Adrenal gland (tissue), 12 donors: Measurements from ENCODE around the gene ESRRB. TPM values are rescaled to one million over a fixed set of nuclear protein-coding genes. Genes with fewer than 3 reads are reported as not detected.

Source experiments
- DNase-seq, 7 donors: peaks; one replicate each; pipeline ENCODE4 v3.0.0-alpha.2; 2019 to 2020
- H3K27ac ChIP-seq, 5 donors: fragments of 200-600 bp; sonication (generic) in 4 of 5; 1 replicate in 3 of 5; 2 replicates in 2 of 5; pipeline versions ENCODE4 v1.5.1 to v1.8.0; 2016 to 2020; ENCODE audit warnings: mild to moderate bottlenecking in 1 of 5
- H3K27me3 ChIP-seq: fragments of 200-600 bp; 2 replicates; pipeline ENCODE4 v1.8.0; 2021
- H3K36me3 ChIP-seq, 2 donors: fragments of 200-600 bp; replicated peaks in 1 of 2; 1 replicate in 1 of 2; 2 replicates in 1 of 2; pipeline versions ENCODE4 v1.5.1 to v1.8.0; 2018 to 2022
- H3K4me1 ChIP-seq, 2 donors: fragments of 200-600 bp; replicated peaks in 1 of 2; 1 replicate in 1 of 2; 2 replicates in 1 of 2; pipeline versions ENCODE4 v1.5.1 to v1.8.0; 2018 to 2021
- H3K4me3 ChIP-seq, 4 donors: fragments of 200-600 bp; sonication (generic) in 3 of 4; one replicate each; pipeline ENCODE4 v1.5.1; 2016 to 2018
- H3K9me3 ChIP-seq, 3 donors: fragments of 200-600 bp; sonication (generic) in 1 of 3; replicated peaks in 1 of 3; 1 replicate in 2 of 3; 2 replicates in 1 of 3; pipeline versions ENCODE4 v1.5.1 to v1.8.0; 2016 to 2021
- POLR2A ChIP-seq, 2 donors: fragments of 450-650 bp; IDR thresholded peaks; one replicate each; pipeline ENCODE4 v1.6.1; 2017; ENCODE audit warnings: antibody characterized with exemption in 2 of 2, mild to moderate bottlenecking in 2 of 2, moderate library complexity in 1 of 2
- WGBS, 4 donors: extraction: QIAGEN DNeasy Blood & Tissue Kit in 2 of 4; methylation state at CpG; one replicate each; pipeline versions ENCODE4 v1.1.5 to v1.1.7; 2013 to 2017; 5-methylcytosine and 5-hydroxymethylcytosine counted together
- intact Hi-C, 2 donors: fragments of 100-400 bp; cut with DNase I; formaldehyde crosslinking; loops; one replicate each; pipeline versions ENCODE4 v1.14.1 to v1.15.0; 2022 to 2023
- polyA plus RNA-seq, 3 donors: library from polyadenylated mRNA; stranded (reverse); fragments of 200-250 nt in 2 of 3; fragments of 350-450 nt in 1 of 3; fragmentation: Illumina TruSeq in 1 of 3; extraction: RNeasy Lipid Tissue Mini Kit (QIAGEN cat#74804) in 1 of 3; gene quantifications; one replicate each; pipeline ENCODE4 v1.2.3, GENCODE V29; 2013 to 2014
- total RNA-seq, 9 donors: library from RNA; depleted of rRNA in 4 of 9; stranded (reverse); fragments of >200 nt in 4 of 9; fragments of 120-200 nt in 1 of 9; fragmentation: NEBNext Ultra II Directional in 1 of 9; extraction: Animal tissue kit (Norgen Biotek cat#: 25700) in 1 of 9; gene quantifications; one replicate each; pipeline versions ENCODE4 v1.1.0 to v1.2.4, GENCODE V29; 2013 to 2023
- TF ChIP-seq, protein P1 (sequence below), 6 experiments: fragments of 450-650 bp in 4 of 6; fragments of 200-600 bp in 2 of 6; sonication (generic) in 1 of 6; IDR thresholded peaks; 1 replicate in 5 of 6; 2 replicates in 1 of 6; pipeline versions ENCODE4 v1.5.1 to v1.8.0; 2016 to 2021; ENCODE audit warnings: antibody characterized with exemption in 6 of 6, mild to moderate bottlenecking in 2 of 6, moderate library complexity in 1 of 6
- donor health status: healthy with polysubstance abuse.
- donor health status: Bipolar disorder and iron deficiency.
- donor health status: DM: yes; HTN: yes; CAD: no.
- donor health status: DM: no; HTN: no; CAD: no.
- donor health status: DM: no; HTN: no; CAD: no.
- donor health status: DM: yes; HTN: yes; CAD: no.

ESRRB gene
- total and polyA plus RNA-seq, 12 donors = 0.06 to 0.55 (median 0.23) TPM; not detected in 5

DNA sequence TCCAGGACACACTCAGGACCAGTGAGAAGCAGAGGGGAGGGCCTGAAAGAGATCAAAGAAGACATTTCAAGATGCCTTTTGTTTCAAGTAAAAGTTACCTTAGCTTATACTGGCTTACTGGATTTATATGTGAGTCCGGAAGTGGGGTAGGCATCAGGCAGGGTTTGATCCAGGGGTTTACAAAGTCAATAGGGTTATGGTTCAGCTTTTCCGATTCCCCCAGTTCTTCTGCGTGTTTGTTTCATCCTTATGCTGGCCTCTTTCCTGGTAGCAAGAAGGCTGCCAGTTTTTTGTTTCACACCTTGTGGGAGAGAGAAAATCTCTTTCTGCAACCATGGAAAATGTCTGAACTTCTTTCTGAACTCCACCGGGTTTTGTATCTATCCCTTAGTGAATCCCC lies 126.3 kb downstream of the ESRRB start:
- DNase-seq = no peak
- H3K4me1 ChIP-seq = no peaks in the 10 kb centered on the region
- no peaks in the 10 kb centered on the region for H3K36me3 ChIP-seq
- no peak overlapping the region for H3K4me3 ChIP-seq
- TF ChIP-seq, protein P1, sequence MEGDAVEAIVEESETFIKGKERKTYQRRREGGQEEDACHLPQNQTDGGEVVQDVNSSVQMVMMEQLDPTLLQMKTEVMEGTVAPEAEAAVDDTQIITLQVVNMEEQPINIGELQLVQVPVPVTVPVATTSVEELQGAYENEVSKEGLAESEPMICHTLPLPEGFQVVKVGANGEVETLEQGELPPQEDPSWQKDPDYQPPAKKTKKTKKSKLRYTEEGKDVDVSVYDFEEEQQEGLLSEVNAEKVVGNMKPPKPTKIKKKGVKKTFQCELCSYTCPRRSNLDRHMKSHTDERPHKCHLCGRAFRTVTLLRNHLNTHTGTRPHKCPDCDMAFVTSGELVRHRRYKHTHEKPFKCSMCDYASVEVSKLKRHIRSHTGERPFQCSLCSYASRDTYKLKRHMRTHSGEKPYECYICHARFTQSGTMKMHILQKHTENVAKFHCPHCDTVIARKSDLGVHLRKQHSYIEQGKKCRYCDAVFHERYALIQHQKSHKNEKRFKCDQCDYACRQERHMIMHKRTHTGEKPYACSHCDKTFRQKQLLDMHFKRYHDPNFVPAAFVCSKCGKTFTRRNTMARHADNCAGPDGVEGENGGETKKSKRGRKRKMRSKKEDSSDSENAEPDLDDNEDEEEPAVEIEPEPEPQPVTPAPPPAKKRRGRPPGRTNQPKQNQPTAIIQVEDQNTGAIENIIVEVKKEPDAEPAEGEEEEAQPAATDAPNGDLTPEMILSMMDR (IDR thresholded peaks at IDR 0.05) = no peak
- TF ChIP-seq POLR2A (IDR thresholded peaks at IDR 0.05) = no peak
- WGBS, 4 donors = 88 to 92% (median 89%) methylated on average over 4 of the region's 4 CpGs
- no peaks in the 10 kb centered on the region for H3K9me3 ChIP-seq
- H3K27me3 ChIP-seq = peaks cover 5% of the 10 kb centered on the region
- intact Hi-C loops = no loop called here
- no peak overlapping the region for H3K27ac ChIP-seq

DNA sequence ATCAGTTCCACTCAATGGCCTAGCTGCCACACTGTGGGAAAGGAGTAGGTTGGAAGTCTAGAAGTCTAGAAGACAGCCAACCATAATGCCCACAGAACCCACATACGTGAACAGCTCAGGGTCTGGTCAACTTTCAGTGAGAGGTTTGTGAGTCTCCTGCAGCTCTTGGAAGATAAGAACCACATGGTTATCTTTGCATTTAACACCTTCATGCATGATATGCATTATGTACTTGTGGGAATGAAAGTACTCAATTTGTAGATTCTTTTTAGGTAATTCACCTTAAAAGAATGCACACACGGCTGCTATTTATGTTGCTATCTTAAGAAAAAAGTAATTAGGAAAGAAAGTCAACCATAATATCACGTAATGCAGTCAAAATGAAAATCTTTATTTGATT lies 126.7 kb downstream of the ESRRB start:
- TF ChIP-seq, protein P1 (IDR thresholded peaks at IDR 0.05) = no peak
- TF ChIP-seq POLR2A (IDR thresholded peaks at IDR 0.05) = no peak
- 81 to 92% (median 85%) methylated on average over 3 of the region's 3 CpGs for WGBS, 4 donors
- Histone ChIP-seq H3K4me3 (no peak overlapping the region), H3K36me3 (no peaks in the 10 kb centered on the region), H3K27ac (no peak overlapping the region), H3K4me1 (no peaks in the 10 kb centered on the region), H3K9me3 (no peaks in the 10 kb centered on the region), H3K27me3 (peaks cover 5% of the 10 kb centered on the region)
- no peak for DNase-seq
- intact Hi-C loops = no loop called here

DNA sequence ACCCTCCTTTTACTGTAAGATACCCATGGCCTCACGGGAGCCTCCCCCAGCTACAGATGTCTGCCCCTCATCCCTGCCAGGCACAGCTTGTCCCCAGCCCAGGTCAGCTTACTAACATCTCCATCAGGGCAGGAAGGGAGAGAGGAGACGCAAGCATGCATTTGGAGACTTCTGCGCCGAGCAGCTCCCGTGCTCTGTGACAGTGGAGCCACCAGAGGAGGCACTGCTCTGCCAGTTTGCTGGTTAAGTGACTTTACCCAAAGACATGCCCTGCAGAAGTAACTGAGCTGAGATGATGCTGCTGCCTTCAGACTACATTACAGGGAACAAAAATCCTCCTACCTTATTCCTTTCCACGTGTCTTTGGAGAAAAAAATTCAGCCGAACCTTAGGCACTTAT lies 133.4 kb downstream of the ESRRB start:
- TF ChIP-seq, protein P1 (IDR thresholded peaks at IDR 0.05) = no peak
- TF ChIP-seq POLR2A (IDR thresholded peaks at IDR 0.05) = no peak
- Histone ChIP-seq H3K27me3 (no peaks in the 10 kb centered on the region), H3K4me3 (no peak overlapping the region), H3K4me1 (no peaks in the 10 kb centered on the region), H3K36me3 (no peaks in the 10 kb centered on the region), H3K9me3 (no peaks in the 10 kb centered on the region), H3K27ac (no peak overlapping the region)
- no peak for DNase-seq
- intact Hi-C loops = no loop called here
- WGBS, 4 donors = 67 to 74% (median 72%) methylated on average over 3 to 7 of the region's 7 CpGs

DNA sequence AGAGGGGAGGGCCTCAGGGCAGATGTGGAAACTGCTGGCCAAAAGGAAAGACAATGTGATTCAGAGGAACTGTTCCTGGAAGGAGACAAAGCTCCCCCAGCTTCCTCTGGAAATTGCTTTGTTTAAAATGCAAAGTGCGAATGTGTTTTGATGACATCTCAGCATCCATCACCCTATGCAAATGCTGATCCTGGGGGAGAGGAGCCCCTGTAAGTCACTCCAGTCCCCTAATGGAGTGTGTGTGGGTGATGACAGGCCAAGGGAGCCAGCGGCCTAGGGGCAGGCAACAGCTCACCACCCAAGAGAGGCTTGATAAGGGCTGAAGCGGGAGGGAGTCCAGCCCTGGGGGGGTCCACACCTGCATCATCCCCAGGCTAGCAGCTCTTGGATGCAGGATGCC lies 134.2 kb downstream of the ESRRB start:
- intact Hi-C loops = no loop called here
- no peak for DNase-seq
- Histone ChIP-seq H3K27ac (no peak overlapping the region), H3K36me3 (no peaks in the 10 kb centered on the region), H3K9me3 (no peaks in the 10 kb centered on the region), H3K4me1 (no peaks in the 10 kb centered on the region), H3K4me3 (no peak overlapping the region), H3K27me3 (no peaks in the 10 kb centered on the region)
- 51 to 76% (median 72%) methylated on average over 2 to 3 of the region's 3 CpGs for WGBS, 4 donors
- TF ChIP-seq POLR2A (IDR thresholded peaks at IDR 0.05) = no peak
- TF ChIP-seq, protein P1 (IDR thresholded peaks at IDR 0.05) = no peak
